Endothelial cell of umbilical vein (primary cell): ENCODE measurements around the gene UNC13D. TPM values are rescaled to one million over a fixed set of nuclear protein-coding genes. Genes with fewer than 3 reads are reported as not detected.

Experiments used
- BruUV-seq: library from RNA; stranded (reverse); fragments of 400-500 nt; replicated peaks from 2 replicates; lab custom pipeline; 2021; lab: Mats Ljungman, UMichigan
- CTCF ChIA-PET: fragments of 300-600, 350-600 bp; sonication (Branson Sonifier 250); formaldehyde crosslinking; loops from one replicate; lab custom pipeline; 2021; ENCODE audit warnings: antibody characterized with exemption, inconsistent platforms; lab: Charles Lee
- POLR2A ChIA-PET: fragments of 300-600, 350-600 bp; sonication (Branson Sonifier 250); formaldehyde crosslinking; loops from one replicate; lab custom pipeline; 2021; ENCODE audit warnings: antibody characterized with exemption, inconsistent platforms; lab: Charles Lee
- DNase-seq: peaks from one replicate; pipeline ENCODE4 v3.0.0-alpha.2; 2011; ENCODE audit warnings: low read depth, low spot score
- FAIRE-seq: peaks from 2 replicates; lab custom pipeline; 2011; peaks lifted over from hg19 to GRCh38; lab: Jason Lieb, UNC
- H2AFZ ChIP-seq: 2 replicates; pipeline ENCODE4 v1.6.0; 2012; ENCODE audit warnings: low read depth, low read length, control low read depth, inconsistent platforms
- H3K27ac ChIP-seq: 2 replicates; pipeline ENCODE4 v1.5.1; 2011; ENCODE audit warnings: low read depth, mild to moderate bottlenecking, control low read depth, low read length, moderate library complexity; ENCODE audit not compliant: insufficient read depth
- H3K27me3 ChIP-seq, 2 experiments: 2 replicates each; pipeline versions ENCODE4 v1.6.0 to v1.6.1; 2011; ENCODE audit warnings: low read length in 2 of 2, mixed read lengths in 1 of 2; ENCODE audit not compliant: control insufficient read depth in 2 of 2, insufficient read depth in 2 of 2
- H3K36me3 ChIP-seq, 2 experiments: 2 replicates in 1 of 2; 3 replicates in 1 of 2; pipeline ENCODE4 v1.5.1; 2011; ENCODE audit warnings: low read length in 2 of 2, mild to moderate bottlenecking in 1 of 2, moderate library complexity in 1 of 2; ENCODE audit not compliant: control insufficient read depth in 2 of 2, insufficient read depth in 2 of 2; ENCODE audit errors: extremely low read depth in 1 of 2
- H3K4me1 ChIP-seq: 3 replicates; pipeline ENCODE4 v1.5.1; 2011; ENCODE audit warnings: mild to moderate bottlenecking, low read length; ENCODE audit not compliant: control insufficient read depth, insufficient read depth; ENCODE audit errors: extremely low read depth
- H3K4me2 ChIP-seq: 2 replicates; pipeline ENCODE4 v1.6.1; 2011; ENCODE audit warnings: low read length, control low read depth, mixed read lengths; ENCODE audit not compliant: insufficient read depth
- H3K4me3 ChIP-seq, 3 experiments: fragments of 200-600 bp in 1 of 3; sonication (generic), shearing (Covaris generic) in 1 of 3; replicated peaks in 1 of 3; 2 replicates each; pipeline ENCODE4 v1.5.1; 2011 to 2016; ENCODE audit warnings: control low read depth in 3 of 3, low read length in 3 of 3, mild to moderate bottlenecking in 2 of 3, inconsistent platforms in 1 of 3, low read depth in 1 of 3, moderate library complexity in 1 of 3; ENCODE audit not compliant: insufficient read depth in 1 of 3
- H3K79me2 ChIP-seq: 2 replicates; pipeline ENCODE4 v1.6.0; 2012; ENCODE audit warnings: low read length, inconsistent platforms; ENCODE audit not compliant: control insufficient read depth, insufficient read depth
- H3K9ac ChIP-seq: replicated peaks from 2 replicates; pipeline ENCODE3; 2011; ENCODE audit warnings: low read length, control low read depth; ENCODE audit not compliant: insufficient read depth; ENCODE audit errors: extremely low read depth
- H3K9me1 ChIP-seq: replicated peaks from 3 replicates; pipeline ENCODE4 v1.6.0; 2011; ENCODE audit warnings: mild to moderate bottlenecking, low read length; ENCODE audit not compliant: control insufficient read depth, insufficient read depth; ENCODE audit errors: extremely low read depth
- H3K9me3 ChIP-seq: replicated peaks from 2 replicates; pipeline ENCODE4 v1.5.1; 2012; ENCODE audit warnings: low read length, inconsistent platforms; ENCODE audit not compliant: control insufficient read depth, insufficient read depth
- H4K20me1 ChIP-seq: replicated peaks from 2 replicates; pipeline ENCODE3; 2011; ENCODE audit warnings: mild to moderate bottlenecking, low read length; ENCODE audit not compliant: control insufficient read depth, insufficient read depth; ENCODE audit errors: extremely low read depth
- EZH2 ChIP-seq: IDR thresholded peaks from 2 replicates; pipeline ENCODE4 v1.6.1; 2012; ENCODE audit warnings: borderline replicate concordance, low read depth, mild to moderate bottlenecking, moderate library complexity, low read length, inconsistent platforms; ENCODE audit not compliant: severe bottlenecking
- FOS ChIP-seq: IDR thresholded peaks from 2 replicates; pipeline ENCODE4 v1.6.1; 2011; ENCODE audit warnings: mild to moderate bottlenecking, low read length, moderate library complexity, borderline replicate concordance; ENCODE audit not compliant: insufficient read depth
- JUN ChIP-seq: IDR thresholded peaks from 2 replicates; pipeline ENCODE4 v1.6.1; 2011; ENCODE audit warnings: borderline replicate concordance, low read depth; ENCODE audit not compliant: insufficient read length, insufficient read depth
- POLR2A ChIP-seq: IDR thresholded peaks from 2 replicates; pipeline ENCODE4 v1.6.1; 2012; ENCODE audit warnings: low read depth, mild to moderate bottlenecking, control low read depth, low read length
- POLR2AphosphoS5 ChIP-seq: IDR thresholded peaks from 2 replicates; pipeline ENCODE4 v1.6.1; 2012; ENCODE audit warnings: low read depth, mild to moderate bottlenecking, control low read depth, low read length, moderate library complexity; ENCODE audit not compliant: insufficient read depth
- dilution Hi-C: fragments of 300-500 bp; cut with MboI; formaldehyde crosslinking; loops from one replicate; pipeline ENCODE4 v1.15.0; 2019; ENCODE audit warnings: low sequenced_read_pairs; ENCODE audit not compliant: extremely low pct_ligation_motif_present
- intact Hi-C: fragments of 100-400 bp; cut with micrococcal nuclease; formaldehyde crosslinking; loops from one replicate; pipeline ENCODE4 v1.10.0; 2022
- polyA plus RNA-seq, 4 experiments: library from polyadenylated mRNA; depleted of rRNA in 3 of 4; stranded (reverse) in 3 of 4; unstranded in 1 of 4; fragments of >200 nt; gene quantifications; 2 replicates each; pipeline versions ENCODE4 v1.2.1 to v1.2.3, GENCODE V29; 2011 to 2012; ENCODE audit warnings: missing spikeins in 1 of 4
- total RNA-seq: library from RNA; stranded (reverse); gene quantifications from 2 replicates; pipeline ENCODE4 v1.2.3, GENCODE V29; 2021
- TF ChIP-seq, protein P1 (sequence below), 2 donors: IDR thresholded peaks; 1 replicate in 1 of 2; 2 replicates in 1 of 2; pipeline ENCODE4 v1.5.1; 2011; ENCODE audit warnings: low read length in 2 of 2, mild to moderate bottlenecking in 2 of 2, moderate library complexity in 2 of 2, control low read depth in 1 of 2, inconsistent platforms in 1 of 2, low read depth in 1 of 2; ENCODE audit not compliant: insufficient read depth in 1 of 2; ENCODE audit errors: extremely low read depth in 1 of 2

The UNC13D gene
- total and polyA plus RNA-seq, 2 donors (not counting 3 experiments of a cell fraction or from before 2014, with no cell fraction given), result 6.9 to 14.9 TPM

DNA sequence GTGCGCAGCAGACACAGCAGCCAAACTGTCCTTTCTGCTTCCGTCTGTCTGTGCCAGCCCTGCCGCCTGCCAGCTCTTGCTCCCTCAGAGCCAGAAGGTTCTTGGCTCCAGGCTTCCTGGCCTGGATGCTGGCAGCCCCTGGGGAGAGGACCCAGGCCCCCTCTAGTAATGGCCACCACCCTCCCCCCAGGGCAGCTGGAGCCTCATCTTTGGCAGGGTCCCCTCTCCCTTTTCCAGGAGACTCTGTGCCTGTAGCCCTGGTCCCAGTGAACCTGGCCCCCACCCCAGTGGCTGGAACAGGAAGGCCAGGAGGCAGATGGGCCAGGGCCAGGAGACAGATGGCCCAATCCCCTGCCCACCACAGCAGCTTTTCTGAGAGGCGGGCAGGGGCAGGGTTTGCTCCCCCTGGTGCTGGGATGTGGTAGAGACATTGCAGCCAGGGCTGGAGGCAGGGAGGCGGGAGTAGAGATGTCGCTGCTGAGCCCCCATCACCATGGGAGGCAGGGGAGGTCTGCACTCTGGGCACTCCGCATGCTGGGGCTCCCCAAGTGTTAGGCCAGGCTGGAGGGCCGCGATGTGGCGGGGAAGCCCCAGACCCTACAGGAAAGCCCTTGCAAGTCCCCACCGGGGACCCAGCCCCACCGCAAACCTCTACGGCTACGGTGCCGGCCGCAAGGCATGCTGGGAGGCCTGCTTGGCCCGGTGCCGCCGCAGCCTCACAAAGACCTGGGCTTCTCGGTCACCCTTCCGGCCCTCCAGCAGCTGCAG is 16.7 kb downstream of the UNC13D start:
- H3K36me3 ChIP-seq, result peaks cover 0 to 8% of the 10 kb centered on the region in 2 experiments
- no peaks in the 10 kb centered on the region for H3K27me3 ChIP-seq
- peak overlapping the region in 2 of 3 experiments; percentile 21 to 30 for H3K4me3 ChIP-seq
- no peak overlapping the region for H3K9ac ChIP-seq
- H3K27ac ChIP-seq, result peak overlapping the region; percentile 22
- POLR2A ChIA-PET, result interaction anchor here (0.6 to 1.2 kb wide), 3 partner anchors 48 to 55 kb away, joined by 3 to 9 read pairs (median 3); a partner anchor contains a TSS
- H3K4me2 ChIP-seq, result peak overlapping the region; percentile 48
- no peaks in the 10 kb centered on the region for H3K9me1 ChIP-seq
- intact Hi-C loops (loop anchor here (1.0 kb wide), 5 partner anchors 28 to 63 kb away; partner anchors contain the start of gene WBP2), dilution Hi-C loops (no loop called here)
- no peaks in the 10 kb centered on the region for H3K9me3 ChIP-seq
- CTCF ChIA-PET, result interaction anchor here (0.6 to 6.3 kb wide), 31 partner anchors 8 to 374 kb away, joined by 3 to 73 read pairs (median 7); partner anchors contain the start of genes GALK1, SMIM5, UNC13D and UNK
- BruUV-seq, result no TSS peak
- peaks cover 7% of the 10 kb centered on the region for H3K4me1 ChIP-seq
- FAIRE-seq, result peak; percentile 86
- H4K20me1 ChIP-seq, result no peaks in the 10 kb centered on the region
- peak; percentile 65 for TF ChIP-seq POLR2A
- no peak for TF ChIP-seq EZH2
- TF ChIP-seq FOS, result no peak
- TF ChIP-seq POLR2AphosphoS5, result peak; percentile 63
- TF ChIP-seq, protein P1, sequence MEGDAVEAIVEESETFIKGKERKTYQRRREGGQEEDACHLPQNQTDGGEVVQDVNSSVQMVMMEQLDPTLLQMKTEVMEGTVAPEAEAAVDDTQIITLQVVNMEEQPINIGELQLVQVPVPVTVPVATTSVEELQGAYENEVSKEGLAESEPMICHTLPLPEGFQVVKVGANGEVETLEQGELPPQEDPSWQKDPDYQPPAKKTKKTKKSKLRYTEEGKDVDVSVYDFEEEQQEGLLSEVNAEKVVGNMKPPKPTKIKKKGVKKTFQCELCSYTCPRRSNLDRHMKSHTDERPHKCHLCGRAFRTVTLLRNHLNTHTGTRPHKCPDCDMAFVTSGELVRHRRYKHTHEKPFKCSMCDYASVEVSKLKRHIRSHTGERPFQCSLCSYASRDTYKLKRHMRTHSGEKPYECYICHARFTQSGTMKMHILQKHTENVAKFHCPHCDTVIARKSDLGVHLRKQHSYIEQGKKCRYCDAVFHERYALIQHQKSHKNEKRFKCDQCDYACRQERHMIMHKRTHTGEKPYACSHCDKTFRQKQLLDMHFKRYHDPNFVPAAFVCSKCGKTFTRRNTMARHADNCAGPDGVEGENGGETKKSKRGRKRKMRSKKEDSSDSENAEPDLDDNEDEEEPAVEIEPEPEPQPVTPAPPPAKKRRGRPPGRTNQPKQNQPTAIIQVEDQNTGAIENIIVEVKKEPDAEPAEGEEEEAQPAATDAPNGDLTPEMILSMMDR (IDR thresholded peaks at IDR 0.05; ENCODE audit: extremely low read depth in 1 of 2, insufficient read depth in 1 of 2, low read depth in 1 of 2, low read length in 2 of 2), result peak; percentile 85 to 91
- TF ChIP-seq JUN, result no peak
- peak overlapping the region; percentile 76 for H2AFZ ChIP-seq
- no peaks in the 10 kb centered on the region for H3K79me2 ChIP-seq
- DNase-seq, result peak; percentile 82
